ENCODE measurements around the gene APOBEC3G.

DNA sequence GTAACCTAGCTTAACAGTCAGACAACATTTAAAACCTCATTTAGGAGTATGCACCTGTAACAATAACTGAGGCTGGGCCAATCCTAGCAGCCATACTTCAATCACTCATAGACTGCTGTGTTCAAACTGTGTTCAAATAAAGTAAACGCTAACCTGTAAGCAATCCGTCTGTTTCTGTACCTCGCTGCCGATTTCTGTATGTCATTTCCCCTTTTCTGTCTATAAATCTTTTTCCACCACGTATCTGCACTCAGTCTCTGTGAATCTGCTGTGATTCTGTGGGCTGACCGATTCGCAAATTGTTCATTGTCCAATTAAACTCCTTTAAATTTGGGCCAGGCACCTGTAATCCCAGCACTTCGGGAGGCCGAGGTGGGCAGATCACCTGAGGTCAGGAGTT lies 32.3 kb downstream of the APOBEC3G start:
- TF ChIP-seq, protein P1, sequence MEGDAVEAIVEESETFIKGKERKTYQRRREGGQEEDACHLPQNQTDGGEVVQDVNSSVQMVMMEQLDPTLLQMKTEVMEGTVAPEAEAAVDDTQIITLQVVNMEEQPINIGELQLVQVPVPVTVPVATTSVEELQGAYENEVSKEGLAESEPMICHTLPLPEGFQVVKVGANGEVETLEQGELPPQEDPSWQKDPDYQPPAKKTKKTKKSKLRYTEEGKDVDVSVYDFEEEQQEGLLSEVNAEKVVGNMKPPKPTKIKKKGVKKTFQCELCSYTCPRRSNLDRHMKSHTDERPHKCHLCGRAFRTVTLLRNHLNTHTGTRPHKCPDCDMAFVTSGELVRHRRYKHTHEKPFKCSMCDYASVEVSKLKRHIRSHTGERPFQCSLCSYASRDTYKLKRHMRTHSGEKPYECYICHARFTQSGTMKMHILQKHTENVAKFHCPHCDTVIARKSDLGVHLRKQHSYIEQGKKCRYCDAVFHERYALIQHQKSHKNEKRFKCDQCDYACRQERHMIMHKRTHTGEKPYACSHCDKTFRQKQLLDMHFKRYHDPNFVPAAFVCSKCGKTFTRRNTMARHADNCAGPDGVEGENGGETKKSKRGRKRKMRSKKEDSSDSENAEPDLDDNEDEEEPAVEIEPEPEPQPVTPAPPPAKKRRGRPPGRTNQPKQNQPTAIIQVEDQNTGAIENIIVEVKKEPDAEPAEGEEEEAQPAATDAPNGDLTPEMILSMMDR (conservative IDR thresholded peaks at IDR 0.05 in 1 of 2, IDR thresholded peaks at IDR 0.05 in 1 of 2; ENCODE audit: low read depth in 1 of 2, low read length in 2 of 2): no peak
- TF ChIP-seq EZH2 (IDR thresholded peaks at IDR 0.05; ENCODE audit: low read length, missing control alignments): no peak
